CD8-positive, alpha-beta memory T cell (primary cell): ENCODE results near the gene LSM4. TPM values are rescaled to one million over a fixed set of nuclear protein-coding genes. Genes with fewer than 3 reads are reported as not detected.

Experiments used
- CTCF ChIA-PET: fragments of 350-600 bp; sonication (Branson Sonifier 250); formaldehyde crosslinking; loops from one replicate; lab custom pipeline; 2021; ENCODE audit warnings: antibody characterized with exemption; lab: Charles Lee
- POLR2A ChIA-PET: fragments of 350-600 bp; sonication (Branson Sonifier 250); formaldehyde crosslinking; loops from one replicate; lab custom pipeline; 2021; ENCODE audit warnings: antibody characterized with exemption; lab: Charles Lee
- DNase-seq, 5 donors: peaks; one replicate each; pipeline versions ENCODE4 v3.0.0 to v3.0.0-alpha.2; 2020 to 2022; ENCODE audit warnings: mixed read lengths in 1 of 5
- H3K27ac ChIP-seq: one replicate; pipeline ENCODE4 v1.7.0; 2013; ENCODE audit warnings: low read depth, mild to moderate bottlenecking, low read length, moderate library complexity
- H3K27me3 ChIP-seq: 2 replicates; pipeline ENCODE4 v1.7.0; 2013; ENCODE audit warnings: low read length, mild to moderate bottlenecking; ENCODE audit not compliant: insufficient read depth, poor library complexity, severe bottlenecking
- H3K36me3 ChIP-seq: 2 replicates; pipeline ENCODE4 v1.7.0; 2013; ENCODE audit warnings: mild to moderate bottlenecking, low read length, moderate library complexity; ENCODE audit not compliant: insufficient read depth
- H3K4me1 ChIP-seq: 2 replicates; pipeline ENCODE4 v1.7.0; 2013; ENCODE audit warnings: mild to moderate bottlenecking, low read length, moderate library complexity; ENCODE audit not compliant: insufficient read depth
- H3K4me3 ChIP-seq: 2 replicates; pipeline ENCODE4 v1.7.0; 2013; ENCODE audit warnings: mild to moderate bottlenecking, low read length
- H3K9me3 ChIP-seq: 2 replicates; pipeline ENCODE4 v1.7.0; 2013; ENCODE audit warnings: mild to moderate bottlenecking, low read length
- H3K27ac Mint-ChIP-seq, 8 donors: one replicate each; pipeline ENCODE4 v1.8.0; 2020 to 2021; ENCODE audit warnings: mixed read lengths in 8 of 8, mild to moderate bottlenecking in 6 of 8, inconsistent platforms in 3 of 8, moderate library complexity in 3 of 8
- H3K27me3 Mint-ChIP-seq, 2 donors: one replicate each; pipeline ENCODE4 v1.8.0; 2020 to 2021; ENCODE audit warnings: mixed read lengths in 2 of 2, mild to moderate bottlenecking in 1 of 2, moderate library complexity in 1 of 2
- H3K36me3 Mint-ChIP-seq, 3 donors: one replicate each; pipeline ENCODE4 v1.8.0; 2020 to 2021; ENCODE audit warnings: mixed read lengths in 3 of 3, inconsistent platforms in 1 of 3, mild to moderate bottlenecking in 1 of 3
- H3K4me1 Mint-ChIP-seq, 3 donors: one replicate each; pipeline ENCODE4 v1.8.0; 2020 to 2021; ENCODE audit warnings: mixed read lengths in 3 of 3, inconsistent platforms in 1 of 3, mild to moderate bottlenecking in 1 of 3
- H3K4me3 Mint-ChIP-seq, 7 donors: one replicate each; pipeline ENCODE4 v1.8.0; 2020 to 2021; ENCODE audit warnings: mixed read lengths in 7 of 7, mild to moderate bottlenecking in 6 of 7, moderate library complexity in 4 of 7, inconsistent platforms in 2 of 7
- H3K9me3 Mint-ChIP-seq, 5 donors: one replicate each; pipeline ENCODE4 v1.8.0; 2020 to 2022; ENCODE audit warnings: mixed read lengths in 5 of 5, mild to moderate bottlenecking in 3 of 5, moderate library complexity in 2 of 5, inconsistent platforms in 1 of 5
- polyA plus RNA-seq: library from polyadenylated mRNA; unstranded; fragments of 300-500 nt; fragmentation: Illumina TruSeq; gene quantifications from one replicate; pipeline ENCODE4 v1.2.3, GENCODE V29; 2021
- total RNA-seq, 2 experiments: library from RNA; stranded (reverse); gene quantifications; one replicate each; pipeline ENCODE4 v1.2.3, GENCODE V29; 2021

LSM4 gene
- total and polyA plus RNA-seq, 3 experiments from 2014 or later: 154 to 373 (median 351) TPM

GRCh38 chr19:18339723-18340122 lies 16.8 kb upstream of the LSM4 start:
- peak overlapping the region; percentile 49 to 95 (median 84) for H3K27ac Mint-ChIP-seq
- no peak for DNase-seq
- H3K4me1 Mint-ChIP-seq: peaks cover 10 to 24% (median 24%) of the 10 kb centered on the region in 3 donors
- Histone ChIP-seq H3K4me3 (peak overlapping the region; percentile 81), H3K9me3 (no peaks in the 10 kb centered on the region), H3K4me1 (peaks cover 18% of the 10 kb centered on the region), H3K27me3 (no peaks in the 10 kb centered on the region), H3K36me3 (peaks cover 4% of the 10 kb centered on the region), H3K27ac (peak overlapping the region; percentile 82)
- H3K36me3 Mint-ChIP-seq: peaks cover 0 to 28% (median 1%) of the 10 kb centered on the region in 3 donors
- H3K27me3 Mint-ChIP-seq: peaks cover 0 to 2% of the 10 kb centered on the region in 2 donors
- ChIA-PET CTCF (interaction anchor here (0.5 to 18.4 kb wide), 4 partner anchors 11 to 122 kb away, joined by 3 to 436 read pairs (median 8); partner anchors contain the start of genes IQCN and JUND), POLR2A (interaction anchor here (1.0 to 1.4 kb wide), 2 partner anchors 17 to 59 kb away, joined by 3 to 4 read pairs; partner anchors contain the start of gene LSM4)
- H3K9me3 Mint-ChIP-seq: no peaks in the 10 kb centered on the region
- H3K4me3 Mint-ChIP-seq: peak overlapping the region; percentile 83 to 99 (median 90)

DNA sequence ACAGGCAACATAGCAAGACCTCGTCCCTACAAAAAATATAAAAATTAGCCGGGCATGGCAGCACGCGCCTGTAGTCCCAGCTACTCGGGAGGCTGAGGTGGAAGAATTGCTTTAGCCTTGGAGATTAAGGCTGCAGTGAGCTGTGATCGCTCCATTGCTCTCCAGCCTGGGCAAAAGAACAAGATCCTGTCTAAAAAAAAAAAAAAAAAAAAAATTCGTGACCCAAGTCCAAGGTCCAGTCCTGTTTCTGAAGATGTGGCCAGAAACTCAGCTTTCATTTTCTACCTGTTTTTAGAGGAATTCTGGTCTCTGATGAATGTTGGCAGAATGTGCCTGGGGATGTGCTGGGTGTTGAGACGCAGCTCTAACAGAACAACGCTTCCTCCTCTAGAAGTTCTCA lies 15.7 kb upstream of the LSM4 start:
- ChIA-PET CTCF (interaction anchor here (3.1 to 18.4 kb wide), 2 partner anchors 10 to 63 kb away, joined by 13 to 436 read pairs; partner anchors contain the start of genes IQCN and JUND), POLR2A (no interaction called here)
- no peak for DNase-seq
- Histone ChIP-seq H3K4me3 (no peak overlapping the region), H3K27me3 (no peaks in the 10 kb centered on the region), H3K9me3 (no peaks in the 10 kb centered on the region), H3K4me1 (peaks cover 18% of the 10 kb centered on the region), H3K27ac (no peak overlapping the region), H3K36me3 (peaks cover 4% of the 10 kb centered on the region)
- Mint-ChIP-seq H3K27ac (peak overlapping the region in 1 of 8 donors; percentile 48), H3K27me3 (peaks cover 0 to 2% of the 10 kb centered on the region in 2 donors), H3K36me3 (peaks cover 0 to 17% (median 0%) of the 10 kb centered on the region in 3 donors), H3K4me3 (peak overlapping the region; percentile 18 to 94 (median 62)), H3K9me3 (no peaks in the 10 kb centered on the region), H3K4me1 (peaks cover 6 to 24% (median 24%) of the 10 kb centered on the region in 3 donors)

GRCh38 chr19:18336121-18336520 lies 13.2 kb upstream of the LSM4 start:
- Mint-ChIP-seq H3K27me3 (peaks cover 2 to 3% of the 10 kb centered on the region in 2 donors), H3K9me3 (no peaks in the 10 kb centered on the region), H3K36me3 (peaks cover 0 to 2% (median 0%) of the 10 kb centered on the region in 3 donors), H3K4me3 (peak overlapping the region in 2 of 7 donors; percentile 27 to 61), H3K4me1 (peaks cover 3 to 13% (median 10%) of the 10 kb centered on the region in 3 donors), H3K27ac (peak overlapping the region in 1 of 8 donors; percentile 70)
- POLR2A ChIA-PET: interaction anchor here (1.2 kb wide), 1 partner anchor 56 kb away, joined by 7 read pairs; no protein-coding TSS in a partner anchor
- CTCF ChIA-PET: interaction anchor here (1.0 to 18.4 kb wide), 2 partner anchors 52 to 60 kb away, joined by 3 to 436 read pairs; partner anchors contain the start of genes IQCN and JUND
- no peaks in the 10 kb centered on the region for H3K27me3 ChIP-seq
- no peaks in the 10 kb centered on the region for H3K36me3 ChIP-seq
- no peak overlapping the region for H3K4me3 ChIP-seq
- H3K9me3 ChIP-seq: no peaks in the 10 kb centered on the region
- no peak overlapping the region for H3K27ac ChIP-seq
- no peak for DNase-seq
- peaks cover 11% of the 10 kb centered on the region for H3K4me1 ChIP-seq

DNA sequence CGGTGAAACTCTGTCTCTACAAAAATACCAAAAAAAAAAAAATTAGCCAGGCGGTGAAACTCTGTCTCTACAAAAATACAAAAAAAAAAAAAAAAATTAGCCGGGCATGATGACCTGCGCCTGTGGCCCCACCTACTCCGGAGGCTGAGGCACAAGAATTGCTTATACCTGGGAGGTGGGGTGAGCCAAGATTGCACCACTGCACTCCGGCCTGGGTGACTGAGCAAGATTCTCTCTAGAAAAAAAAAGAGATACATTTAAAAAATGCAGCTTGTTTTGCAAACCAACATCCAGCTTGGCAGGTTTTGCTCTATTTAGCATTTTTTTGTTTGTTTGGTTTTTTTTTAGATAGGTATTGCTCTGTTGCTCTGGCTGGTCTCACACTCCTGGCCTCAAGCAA lies 10.8 kb upstream of the LSM4 start:
- no peaks in the 10 kb centered on the region for H3K27me3 ChIP-seq
- H3K4me1 ChIP-seq: peaks cover 3% of the 10 kb centered on the region
- no peak overlapping the region for H3K4me3 Mint-ChIP-seq
- H3K9me3 ChIP-seq: no peaks in the 10 kb centered on the region
- no peaks in the 10 kb centered on the region for H3K36me3 ChIP-seq
- H3K27me3 Mint-ChIP-seq: peaks cover under 1 to 3% of the 10 kb centered on the region in 2 donors
- no peak overlapping the region for H3K27ac ChIP-seq
- no peak overlapping the region for H3K4me3 ChIP-seq
- no peaks in the 10 kb centered on the region for H3K36me3 Mint-ChIP-seq
- no peaks in the 10 kb centered on the region for H3K9me3 Mint-ChIP-seq
- POLR2A ChIA-PET: interaction anchor here (0.9 kb wide), 1 partner anchor 128 kb away, joined by 3 read pairs; no protein-coding TSS in a partner anchor
- CTCF ChIA-PET: interaction anchor here (1.0 to 18.4 kb wide), 2 partner anchors 58 to 128 kb away, joined by 3 to 436 read pairs; partner anchors contain the start of genes IQCN and JUND
- DNase-seq: no peak
- H3K4me1 Mint-ChIP-seq: peaks cover 4 to 8% (median 6%) of the 10 kb centered on the region in 3 donors
- H3K27ac Mint-ChIP-seq: no peak overlapping the region

- CTCF ChIA-PET: interaction anchor here (1.0 to 18.4 kb wide), 2 partner anchors 57 to 128 kb away, joined by 3 to 436 read pairs; partner anchors contain the start of genes IQCN and JUND
- Mint-ChIP-seq H3K27me3 (peaks cover 0 to 3% of the 10 kb centered on the region in 2 donors), H3K4me3 (no peak overlapping the region), H3K9me3 (no peaks in the 10 kb centered on the region), H3K27ac (no peak overlapping the region), H3K4me1 (peaks cover 10 to 13% (median 11%) of the 10 kb centered on the region in 3 donors), H3K36me3 (no peaks in the 10 kb centered on the region)
- no peaks in the 10 kb centered on the region for H3K27me3 ChIP-seq
- DNase-seq: no peak
- H3K27ac ChIP-seq: no peak overlapping the region
- no peaks in the 10 kb centered on the region for H3K36me3 ChIP-seq
- H3K9me3 ChIP-seq: no peaks in the 10 kb centered on the region
- H3K4me1 ChIP-seq: peaks cover 9% of the 10 kb centered on the region
- POLR2A ChIA-PET: interaction anchor here (0.9 to 1.2 kb wide), 2 partner anchors 54 to 128 kb away, joined by 3 read pairs; no protein-coding TSS in a partner anchor
- no peak overlapping the region for H3K4me3 ChIP-seq
Observed at GRCh38 chr19:18332917-18333530, 10.1 kb upstream of the LSM4 start.

- Mint-ChIP-seq H3K36me3 (no peaks in the 10 kb centered on the region), H3K9me3 (no peaks in the 10 kb centered on the region), H3K27me3 (peaks cover 0 to 3% of the 10 kb centered on the region in 2 donors), H3K4me3 (no peak overlapping the region), H3K27ac (no peak overlapping the region), H3K4me1 (peaks cover 10 to 13% (median 11%) of the 10 kb centered on the region in 3 donors)
- no peak for DNase-seq
- CTCF ChIA-PET: interaction anchor here (1.6 to 18.4 kb wide), 3 partner anchors 55 to 139 kb away, joined by 4 to 436 read pairs (median 15); partner anchors contain the start of genes IQCN and JUND
- POLR2A ChIA-PET: interaction anchor here (0.5 to 7.4 kb wide), 3 partner anchors 51 to 227 kb away, joined by 3 to 118 read pairs (median 4); partner anchors contain the start of gene JUND
- no peaks in the 10 kb centered on the region for H3K9me3 ChIP-seq
- H3K27me3 ChIP-seq: no peaks in the 10 kb centered on the region
- H3K4me3 ChIP-seq: no peak overlapping the region
- H3K4me1 ChIP-seq: peaks cover 10% of the 10 kb centered on the region
- H3K36me3 ChIP-seq: no peaks in the 10 kb centered on the region
- no peak overlapping the region for H3K27ac ChIP-seq
Observed at GRCh38 chr19:18330868-18331267, 8.0 kb upstream of the LSM4 start.

- H3K27ac Mint-ChIP-seq: peak overlapping the region in 1 of 8 donors; percentile 47
Observed at GRCh38 chr19:18329035-18329376, 6.1 kb upstream of the LSM4 start.

More at GRCh38 chr19:18329035-18329376, 6.1 kb upstream of the LSM4 start:
- no peak for DNase-seq
- POLR2A ChIA-PET: interaction anchor here (0.6 to 7.4 kb wide), 6 partner anchors 21 to 382 kb away, joined by 3 to 118 read pairs (median 6); partner anchors contain the start of gene JUND
- Histone ChIP-seq H3K4me1 (peaks cover 11% of the 10 kb centered on the region), H3K27ac (peak overlapping the region; percentile 1), H3K9me3 (no peaks in the 10 kb centered on the region), H3K27me3 (no peaks in the 10 kb centered on the region), H3K4me3 (no peak overlapping the region), H3K36me3 (no peaks in the 10 kb centered on the region)
- peaks cover 10 to 14% (median 11%) of the 10 kb centered on the region in 3 donors for H3K4me1 Mint-ChIP-seq
- peak overlapping the region in 3 of 7 donors; percentile 60 to 71 (median 69) for H3K4me3 Mint-ChIP-seq
- no peaks in the 10 kb centered on the region for H3K36me3 Mint-ChIP-seq
- CTCF ChIA-PET: interaction anchor here (0.8 to 18.4 kb wide), 21 partner anchors 9 to 210 kb away, joined by 3 to 436 read pairs (median 4); partner anchors contain the start of genes IQCN, JUND, RAB3A and SSBP4
- no peaks in the 10 kb centered on the region for H3K9me3 Mint-ChIP-seq
- peaks cover 0 to 3% of the 10 kb centered on the region in 2 donors for H3K27me3 Mint-ChIP-seq
